ENCODE data around the gene SMPD3.

- no peak for TF ChIP-seq POLR2A (IDR thresholded peaks at IDR 0.05; ENCODE audit: low read length)
- no peak for TF ChIP-seq GATA1 (IDR thresholded peaks at IDR 0.05; ENCODE audit: low read depth, low read length)
Observed at GRCh38 chr16:68347605-68348004, 100.7 kb downstream of the SMPD3 start.

All from erythroblast (primary cell).